HG03469 (cell line): ENCODE measurements around the gene FOXO3.

Source experiments
- ATAC-seq: cut with Tn5 transposase; IDR thresholded peaks from one replicate; pipeline ENCODE4 v1.9.1; 2021; ENCODE audit warnings: mild to moderate bottlenecking, moderate library complexity, moderate number of reproducible peaks; ENCODE audit not compliant: unreplicated experiment

Gene FOXO3

DNA sequence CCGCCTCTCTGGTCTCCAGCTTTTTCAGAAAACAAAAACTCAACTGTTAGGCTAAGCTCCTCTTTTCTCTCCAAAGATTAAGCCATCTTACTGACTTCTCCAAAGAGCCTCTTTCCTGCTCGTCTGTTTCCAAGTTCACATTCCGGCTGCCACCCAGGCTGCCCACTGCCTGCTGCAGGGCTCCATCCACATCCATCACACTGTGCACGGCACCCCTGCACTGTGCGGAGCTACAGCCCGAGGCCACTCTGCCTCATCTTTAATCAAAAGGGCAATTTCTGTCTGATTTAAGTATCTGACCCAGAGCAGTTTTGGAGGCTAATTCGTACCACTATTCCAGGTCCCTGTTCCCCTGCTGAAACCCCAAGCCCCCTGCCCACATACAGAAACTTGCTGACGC, 145.9 kb downstream of the FOXO3 start:
- ATAC-seq = no peak

DNA sequence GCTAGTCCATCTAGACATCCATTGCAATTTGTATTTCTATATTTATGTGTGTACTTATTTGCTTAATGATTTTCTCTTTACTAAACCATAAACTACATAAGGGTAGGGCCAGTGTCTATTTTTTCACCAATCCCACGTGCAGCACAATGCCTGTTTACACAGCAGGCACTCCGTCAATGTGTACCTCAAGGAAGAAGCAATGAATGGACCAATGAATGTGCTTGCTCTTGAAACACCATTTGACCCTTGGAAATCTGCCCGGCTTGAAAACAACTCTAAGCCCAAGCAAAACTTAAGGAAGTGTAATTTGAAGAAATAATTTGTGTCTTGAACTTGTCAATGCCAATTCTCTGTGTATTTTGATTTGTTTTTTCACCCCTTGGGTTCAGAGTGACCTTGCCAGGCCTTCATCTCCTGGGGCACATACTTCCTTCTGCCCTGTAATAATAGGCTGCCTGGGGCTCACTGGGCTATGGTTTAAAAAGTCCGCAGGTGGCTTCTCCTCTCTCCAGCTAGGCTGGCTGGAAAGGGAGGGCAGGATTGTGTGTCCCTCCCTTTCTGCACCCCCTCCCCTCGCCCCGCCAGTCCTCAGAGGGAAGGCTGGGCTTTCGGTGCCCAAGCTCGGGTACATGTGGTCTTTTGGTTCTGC, 146.7 kb downstream of the FOXO3 start:
- ATAC-seq = no peak

DNA sequence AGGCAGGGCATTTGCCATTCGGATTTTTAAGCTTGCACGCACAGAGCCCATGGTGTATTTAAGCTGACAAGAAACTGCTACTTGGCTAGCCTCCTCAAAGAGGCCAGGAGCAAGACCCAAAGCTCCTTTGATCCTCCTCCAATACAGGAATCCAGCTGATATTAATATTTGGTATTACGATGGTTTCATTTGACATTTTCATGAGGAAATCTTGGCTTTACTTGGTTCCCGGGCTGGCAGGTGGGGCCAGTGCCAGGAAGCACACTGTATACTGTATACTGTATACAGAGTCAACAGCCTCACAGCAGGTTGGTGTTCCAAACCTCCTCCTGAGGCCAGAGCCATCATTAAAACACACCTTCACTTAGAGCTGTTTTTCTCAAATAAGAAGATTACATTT, 149.3 kb downstream of the FOXO3 start:
- no peak for ATAC-seq

DNA sequence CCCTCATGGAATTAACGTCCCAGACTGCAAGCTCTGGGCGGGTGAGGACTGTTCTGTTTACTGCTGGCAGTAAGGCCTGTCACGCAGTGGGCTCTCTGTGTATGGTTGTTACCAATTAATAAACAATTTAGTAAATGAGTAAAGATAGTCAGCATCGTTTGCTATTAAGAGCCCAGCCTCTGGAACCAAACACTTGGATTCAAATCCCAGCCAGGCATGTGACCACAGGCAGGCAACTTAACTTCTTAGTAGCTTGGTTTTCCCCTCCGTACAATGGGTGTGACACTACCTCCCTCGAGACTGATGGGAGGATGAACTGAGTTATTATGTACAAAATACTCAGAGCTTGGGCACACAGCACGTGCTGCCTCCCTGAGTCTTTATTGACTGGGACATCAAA, 149.8 kb downstream of the FOXO3 start:
- no peak for ATAC-seq

DNA sequence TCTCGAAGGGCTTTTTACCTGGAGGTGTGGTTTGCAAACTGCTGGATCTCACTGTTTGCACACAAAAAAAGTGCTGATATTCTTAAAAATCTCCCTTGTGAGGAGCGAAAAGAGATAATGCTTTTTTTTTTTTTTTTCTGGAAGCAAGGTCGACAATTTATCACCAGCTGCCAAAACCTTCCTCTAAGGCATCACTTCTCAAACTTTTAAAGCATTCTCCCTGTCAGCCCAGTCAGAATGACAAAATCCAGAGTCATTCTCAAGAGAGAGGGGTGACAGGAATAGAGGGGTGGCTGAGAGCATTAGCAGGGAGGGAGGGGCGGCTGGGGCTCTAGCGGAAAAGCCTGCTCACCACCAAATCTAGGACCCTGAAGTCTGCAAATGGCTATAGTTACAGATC, 150.4 kb downstream of the FOXO3 start:
- no peak for ATAC-seq

DNA sequence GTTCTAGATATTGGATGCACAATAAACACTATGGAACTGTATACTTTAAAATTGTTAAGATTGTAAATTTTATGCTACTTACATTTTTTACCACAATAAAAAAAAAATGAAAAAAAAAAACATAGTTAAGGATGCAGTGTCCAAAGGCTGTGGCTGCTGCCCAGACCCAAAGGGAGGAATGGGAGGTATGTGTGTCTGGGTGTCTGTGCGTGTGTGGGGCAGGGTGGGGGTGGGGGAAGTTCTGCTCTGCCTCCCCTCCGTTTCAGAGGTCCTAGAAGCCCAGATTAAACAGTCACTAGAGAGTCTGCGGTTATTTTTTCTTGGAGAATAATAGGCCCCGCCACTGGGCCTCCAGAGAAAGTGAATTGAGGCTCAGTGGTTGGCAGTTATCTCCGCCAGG, 151.1 kb downstream of the FOXO3 start:
- ATAC-seq = no peak

DNA sequence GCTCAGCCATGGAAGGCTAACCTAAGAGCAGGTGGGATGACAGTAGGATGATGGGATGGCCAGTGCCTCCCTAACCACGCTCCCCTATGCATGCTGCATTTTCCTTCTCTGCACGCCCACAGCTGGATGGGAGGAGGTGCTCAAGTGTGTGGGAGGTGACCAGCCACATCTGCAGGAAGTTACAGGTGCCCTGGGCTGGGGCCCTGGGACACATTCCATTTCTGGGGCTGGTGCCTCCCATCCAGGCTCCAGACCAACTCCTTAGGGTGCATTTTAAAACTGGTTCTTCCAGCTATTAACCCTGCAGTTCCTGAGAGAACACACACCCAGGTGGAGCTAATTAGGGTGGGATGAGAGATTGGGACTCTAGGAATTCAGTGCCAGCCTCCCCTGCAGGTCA, 152.2 kb downstream of the FOXO3 start:
- no peak for ATAC-seq

DNA sequence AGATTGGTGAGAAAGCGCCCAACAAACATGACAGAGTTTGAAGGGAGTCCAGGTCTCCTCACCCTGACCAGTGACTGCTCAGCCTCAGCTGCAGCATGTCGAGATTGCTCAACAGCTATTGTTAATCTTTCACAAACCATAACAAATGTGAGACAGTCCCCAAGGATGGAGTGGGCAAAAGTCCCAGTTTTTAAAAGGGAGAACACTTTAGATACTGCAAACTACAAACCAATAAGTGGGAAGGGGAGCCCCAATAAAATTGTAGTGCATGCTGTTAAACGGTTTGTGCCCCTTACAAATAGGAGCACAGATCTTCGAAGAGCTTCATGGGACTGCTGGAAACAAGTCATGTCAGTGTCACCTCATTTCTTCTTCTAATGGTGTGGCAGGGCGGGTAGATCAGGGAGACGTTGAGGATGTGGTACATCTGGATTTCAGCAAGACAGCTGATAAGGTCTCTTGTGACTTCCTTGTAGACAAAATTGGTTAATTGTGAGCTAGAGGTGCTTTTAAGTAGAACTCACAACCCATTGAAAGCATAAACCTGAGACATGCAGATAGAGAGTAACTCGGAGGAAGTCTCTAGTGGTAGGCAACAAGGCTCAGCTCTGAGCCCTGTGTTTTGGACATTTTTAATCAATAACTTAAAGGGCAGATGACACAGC, 153.5 kb downstream of the FOXO3 start:
- ATAC-seq = no peak

DNA sequence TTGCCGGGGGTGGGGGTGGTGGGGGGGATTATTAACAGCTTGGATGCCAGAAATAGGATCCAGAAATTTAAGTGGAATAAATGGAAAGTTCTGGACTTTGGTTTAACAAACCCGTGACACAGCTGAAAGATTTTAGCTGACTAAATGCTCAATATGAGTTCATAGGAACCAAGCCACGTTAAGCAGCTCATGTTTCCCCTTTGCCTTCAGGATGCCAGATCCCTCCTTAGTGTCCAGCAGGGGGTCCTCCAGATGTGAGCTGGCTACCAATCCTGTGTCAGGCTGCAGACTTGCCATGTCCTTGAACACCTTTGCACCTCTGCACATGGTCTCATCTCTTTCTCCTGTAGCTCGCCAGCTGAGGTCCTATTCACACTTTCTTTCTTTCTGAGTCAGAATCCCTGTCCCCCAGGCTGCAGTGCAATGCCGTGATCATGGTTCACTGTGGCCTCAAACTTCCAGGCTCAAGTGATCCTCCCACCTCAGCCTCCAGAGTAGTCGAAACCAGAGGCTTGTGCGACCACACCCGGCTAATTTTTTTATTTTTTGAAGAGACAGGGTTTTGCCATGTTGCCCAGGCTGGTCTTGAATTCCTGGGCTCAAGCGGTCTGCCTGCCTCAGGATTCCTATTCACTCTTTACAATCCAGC, 154.2 kb downstream of the FOXO3 start:
- no peak for ATAC-seq

DNA sequence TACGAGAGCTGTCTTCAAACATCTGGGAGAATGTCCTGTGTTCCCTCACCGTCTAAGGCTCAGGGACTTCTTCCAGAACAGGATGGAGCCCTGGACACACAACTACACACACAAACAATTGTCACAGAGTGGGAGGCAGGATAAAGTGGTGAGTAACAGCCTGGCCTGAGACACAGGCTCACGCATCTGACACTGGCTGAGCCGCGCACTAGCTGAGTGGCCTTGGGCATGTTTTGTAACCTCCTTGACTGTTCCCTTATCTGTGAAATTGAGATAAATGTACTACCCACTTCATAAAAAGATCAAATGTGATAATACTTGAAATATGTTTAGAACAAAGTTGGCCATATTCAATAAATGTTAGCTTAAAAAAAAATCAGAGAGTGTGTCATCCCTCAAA, 155.1 kb downstream of the FOXO3 start:
- no peak for ATAC-seq

DNA sequence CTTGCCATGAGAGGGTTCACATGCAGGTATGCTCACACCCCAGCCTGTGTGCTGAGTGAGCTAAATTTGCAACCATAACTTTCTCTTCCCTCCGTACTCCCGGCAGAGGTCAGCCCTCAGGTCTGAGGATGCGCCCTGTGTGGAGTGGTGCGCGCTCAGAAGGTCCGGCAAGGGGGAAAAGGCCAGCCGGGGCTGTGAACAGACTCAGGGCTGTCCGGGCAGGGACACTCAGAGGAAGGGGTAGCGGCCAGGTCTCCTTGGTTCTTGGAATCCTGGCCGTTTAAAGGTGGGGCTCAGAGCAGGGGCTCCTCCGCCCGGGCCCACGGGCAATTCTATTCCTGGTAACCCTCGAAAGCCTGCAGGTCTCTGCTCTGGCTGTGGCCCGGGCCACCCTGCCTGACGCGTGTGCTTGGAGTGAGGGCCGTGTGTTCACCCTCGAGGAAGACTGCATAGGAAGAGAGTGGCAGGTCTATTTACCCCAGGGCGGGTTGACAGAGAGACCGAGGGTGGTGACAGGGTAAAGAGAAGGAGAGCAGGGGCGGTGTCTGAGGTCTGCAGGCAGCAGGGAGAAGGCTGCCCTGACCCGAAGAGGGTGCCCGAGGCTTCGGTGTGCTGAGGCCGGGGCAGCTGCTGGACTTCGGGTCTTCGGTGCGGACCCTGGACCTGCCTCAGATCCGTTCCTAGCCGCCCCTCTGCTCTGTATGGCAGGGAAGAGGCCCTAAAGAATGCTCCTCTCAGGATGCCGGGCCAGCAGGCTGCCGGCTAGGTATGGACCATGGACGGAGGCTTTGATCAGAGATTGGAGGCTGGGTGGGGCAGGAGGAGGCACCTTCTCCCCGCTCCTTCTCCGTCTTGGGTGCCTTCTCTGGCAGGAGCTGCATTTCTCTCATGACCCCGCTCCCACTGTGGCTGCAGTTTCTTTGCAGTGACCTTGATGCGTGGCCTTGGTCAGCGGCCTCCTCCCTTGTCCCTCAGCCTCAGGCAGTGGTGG, 156.4 kb downstream of the FOXO3 start:
- ATAC-seq = no peak

DNA sequence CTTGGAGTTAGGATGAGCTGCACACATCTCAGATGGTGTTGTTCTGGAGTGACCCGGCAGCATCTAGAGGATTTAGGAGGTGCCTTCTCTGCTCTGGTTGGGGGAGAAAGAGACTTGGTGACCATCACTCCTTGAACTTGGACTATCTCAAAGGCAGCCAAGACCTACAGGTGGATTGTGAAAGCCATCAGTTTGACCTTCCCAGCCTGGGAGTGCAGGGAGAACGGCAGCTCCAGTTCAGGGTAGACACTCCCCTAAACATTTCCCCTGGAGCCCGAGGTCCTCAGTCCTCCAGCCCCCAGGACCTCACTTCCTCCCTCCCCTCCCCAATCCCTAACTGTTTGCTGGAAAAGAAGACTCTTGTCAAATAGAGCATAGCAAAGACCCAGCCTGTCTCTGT, 158.8 kb downstream of the FOXO3 start:
- ATAC-seq = no peak

DNA sequence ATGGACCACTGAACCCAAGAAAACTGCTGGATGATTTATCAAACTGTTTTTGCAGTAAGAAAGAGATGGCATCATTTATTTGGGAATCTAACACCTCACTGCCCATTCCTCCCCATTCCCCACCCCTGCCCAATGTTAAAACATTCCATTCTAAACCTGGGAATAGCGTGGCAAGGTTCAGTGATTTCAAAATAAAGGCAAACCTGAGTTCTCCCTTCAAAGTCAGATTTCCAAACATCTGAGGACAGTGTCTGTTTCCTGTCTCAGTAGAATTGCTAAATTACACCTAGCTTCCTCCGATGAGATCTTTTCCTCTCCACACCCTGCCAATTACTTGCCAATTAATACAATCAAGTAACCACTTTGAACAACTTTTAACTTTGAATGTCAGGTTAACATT, 160.1 kb downstream of the FOXO3 start:
- ATAC-seq = no peak

DNA sequence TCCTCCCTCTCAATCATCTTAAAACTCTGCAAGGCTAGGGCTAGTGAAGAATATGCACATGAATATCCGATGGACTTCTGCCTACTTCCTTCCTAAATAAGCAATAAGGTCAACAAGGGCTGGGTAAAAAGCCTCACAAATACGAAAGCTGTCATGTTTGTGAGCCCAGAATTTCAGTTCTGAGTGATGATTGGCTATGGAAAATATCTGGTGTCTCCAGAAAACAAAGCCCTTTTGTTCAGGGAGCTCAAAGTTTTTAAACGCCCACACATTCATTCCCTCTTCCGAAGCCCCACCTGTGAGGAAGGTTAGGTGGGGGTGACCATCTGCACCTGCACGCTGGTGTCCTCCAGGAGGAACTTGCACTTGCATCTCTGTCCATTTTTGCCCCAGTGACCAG, 160.6 kb downstream of the FOXO3 start:
- no peak for ATAC-seq

DNA sequence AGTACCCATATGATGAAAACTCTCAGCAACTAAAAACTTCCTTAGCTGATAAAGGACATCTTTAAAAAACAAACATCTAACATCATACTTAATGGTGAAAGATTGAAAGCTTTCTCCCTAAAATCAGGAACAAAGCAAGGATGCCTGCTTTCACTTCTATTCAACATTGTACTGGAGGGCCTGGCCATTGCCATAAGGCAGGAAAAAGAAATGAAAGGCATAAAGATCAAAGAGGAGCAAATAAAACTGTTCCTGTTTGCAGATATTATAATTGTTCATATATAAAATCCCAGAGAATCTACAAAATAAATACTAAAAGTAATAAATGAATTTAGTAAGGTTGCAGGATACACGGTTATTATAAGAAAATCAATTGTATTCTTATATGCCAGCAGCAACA, 162.9 kb downstream of the FOXO3 start:
- ATAC-seq = no peak

DNA sequence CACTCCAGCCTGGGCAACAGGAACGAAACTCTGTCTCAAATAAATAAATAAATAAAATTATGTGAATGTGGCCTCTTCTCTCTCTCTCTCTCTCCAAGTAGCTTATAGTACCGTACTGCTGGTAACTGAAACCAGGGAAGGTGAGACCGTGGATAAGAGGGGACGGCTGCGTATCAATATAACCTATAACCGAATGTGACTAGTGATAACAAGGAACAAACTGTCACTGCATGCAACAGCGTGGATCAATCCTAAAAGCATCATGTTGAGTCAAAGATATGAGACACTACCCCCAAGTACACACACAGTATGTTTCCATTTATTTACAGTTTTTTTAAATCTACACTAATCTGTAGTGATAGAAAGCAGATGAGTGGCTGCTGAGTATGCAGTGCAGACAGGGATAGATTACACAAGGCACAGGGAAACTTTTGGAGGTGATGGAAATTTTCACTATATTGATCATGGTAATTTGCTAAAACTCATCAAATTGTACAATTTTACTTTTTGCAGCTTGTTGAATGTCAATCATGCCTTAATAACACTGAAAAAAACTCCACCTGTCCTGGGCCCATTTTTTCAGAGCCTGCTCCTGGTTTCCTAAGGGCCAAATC, 166.1 kb downstream of the FOXO3 start:
- ATAC-seq = no peak

DNA sequence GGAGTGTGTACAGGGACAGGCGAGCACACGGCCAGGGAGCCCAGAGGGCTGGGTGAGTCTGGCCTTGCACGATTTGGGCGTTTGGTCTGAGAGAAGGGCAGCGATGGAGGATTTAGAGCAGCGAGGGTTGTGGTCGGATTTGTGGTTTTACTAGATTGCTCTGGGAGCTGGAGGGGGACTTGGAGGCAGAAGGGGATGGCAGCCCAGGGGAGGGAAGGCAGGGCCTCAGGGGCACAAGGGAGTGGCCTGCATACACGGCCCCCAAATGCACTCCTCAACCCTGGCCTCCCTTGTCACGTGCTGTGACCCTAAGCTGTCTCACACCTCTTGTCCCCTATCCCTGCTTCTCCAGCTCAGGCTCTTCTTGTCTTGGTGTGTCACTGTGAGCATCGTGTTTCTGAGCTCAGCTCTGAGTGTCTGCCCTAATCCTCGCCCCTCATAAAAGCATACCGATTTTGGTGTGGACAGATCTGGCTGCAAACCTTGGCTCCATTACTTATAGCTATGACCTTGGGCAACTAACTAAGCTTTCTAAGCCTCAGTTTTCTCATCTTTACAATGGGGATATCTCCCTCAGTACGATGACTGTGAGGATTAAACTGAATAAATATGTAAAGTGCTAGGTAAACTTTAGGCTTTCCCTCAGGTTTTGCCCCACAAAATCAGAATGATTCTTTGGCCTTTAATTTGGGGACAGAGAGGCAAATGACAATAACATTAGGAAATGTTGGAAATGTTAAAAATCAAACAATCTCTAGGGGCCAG, 167.4 kb downstream of the FOXO3 start:
- no peak for ATAC-seq

DNA sequence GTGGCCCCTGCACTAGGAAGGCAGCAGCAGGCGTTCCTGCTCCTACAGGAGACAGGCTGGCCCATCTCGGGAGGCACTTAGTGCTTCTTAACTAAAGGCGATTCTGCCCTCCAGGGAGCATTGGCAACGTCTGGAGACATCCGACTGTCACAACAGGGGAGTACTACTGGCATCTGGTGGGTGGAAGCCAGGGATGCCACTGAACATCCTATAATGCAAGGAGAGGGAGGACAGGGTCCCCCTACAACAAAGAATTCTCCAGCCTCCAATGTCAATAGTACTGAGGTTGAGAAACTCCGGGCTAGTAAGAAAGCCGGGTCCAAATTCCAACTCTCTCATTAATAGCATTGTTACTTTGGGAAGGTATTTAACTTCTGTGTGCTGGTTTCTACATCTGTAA, 168.1 kb downstream of the FOXO3 start:
- no peak for ATAC-seq

DNA sequence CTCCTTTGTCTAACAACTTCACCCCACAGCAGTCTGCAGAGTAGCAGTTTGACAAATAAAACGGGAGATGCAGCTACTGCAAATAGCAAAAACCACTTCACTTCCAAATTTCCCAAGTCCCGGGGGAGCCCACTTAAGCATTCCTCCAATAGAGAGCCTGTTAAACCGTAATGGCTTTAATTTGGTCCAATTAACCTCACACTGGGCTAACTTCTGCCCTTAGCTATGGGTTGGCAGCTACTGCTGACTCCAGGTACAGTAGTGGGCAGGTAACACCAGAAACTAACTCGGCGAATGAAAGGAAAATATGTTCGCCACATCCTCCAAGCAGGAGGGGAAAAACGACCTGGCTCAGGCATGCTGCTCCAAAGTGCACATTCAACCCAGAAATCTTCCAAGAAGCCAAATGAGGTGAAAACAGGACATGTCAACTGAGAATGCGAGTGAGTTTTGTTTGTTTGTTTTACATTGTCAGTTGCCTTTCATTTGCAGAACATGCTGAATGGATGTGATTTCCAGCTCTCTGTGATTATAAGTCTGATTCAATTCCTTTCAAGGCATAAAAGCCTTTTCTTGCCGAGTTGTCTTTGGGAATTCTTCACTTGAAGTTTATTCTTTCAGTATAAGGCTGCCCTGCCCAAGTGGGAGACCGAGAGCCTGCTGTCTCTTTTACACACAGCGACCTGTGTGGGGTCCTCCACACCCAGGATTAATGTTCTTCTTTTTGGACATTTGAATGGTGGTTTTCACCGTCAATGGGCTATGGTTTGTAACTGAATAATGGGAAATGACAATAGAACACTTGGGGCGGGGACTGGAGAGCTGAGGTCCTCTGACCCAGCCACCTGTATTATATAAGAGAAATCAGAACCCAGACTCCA, 170.2 kb downstream of the FOXO3 start:
- no peak for ATAC-seq
